ENCODE measurements around the gene GJB3.
"Not testable (repeated sequence)": the region's sequence is repeated elsewhere in the genome, so short reads cannot be mapped to it uniquely, and the experiment has no call there.

The GJB3 gene

GRCh38 chr1:34781071-34781843, at the start of gene GJB3:
Gene GJB3, plus strand, starts transcription at chr1:34781214. Its CDS starts 3,549 bp downstream, at chr1:34784763.
- no peak for DNase-seq (ENCODE audit: low read depth in 2 of 2)

- not testable (repeated sequence) for DNase-seq (ENCODE audit: low read depth in 2 of 2)
Observed at GRCh38 chr1:34732831-34733230, 48.2 kb upstream of the GJB3 start.

DNA sequence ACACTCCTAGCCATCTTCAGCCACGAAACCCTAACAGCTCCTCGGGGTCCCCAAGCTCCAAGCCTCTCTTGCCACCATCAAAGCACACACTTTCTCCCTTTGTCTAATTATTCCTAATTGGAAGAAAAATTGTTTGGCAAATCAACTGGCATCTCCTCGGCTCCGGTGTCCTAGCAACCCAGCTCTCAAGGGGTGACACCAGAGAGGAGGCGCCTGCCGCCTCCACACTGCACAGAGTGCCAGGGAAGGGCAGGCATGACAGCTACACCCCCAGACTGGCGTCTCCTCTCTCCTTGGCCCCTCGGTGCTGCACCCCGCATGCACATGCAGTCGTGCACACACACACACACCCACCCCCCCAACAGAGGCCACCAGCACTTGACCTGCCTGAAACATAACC, 44.3 kb upstream of the GJB3 start:
- DNase-seq (ENCODE audit: low read depth in 2 of 2), result no peak

- DNase-seq (ENCODE audit: low read depth in 2 of 2), result not testable (repeated sequence)
Observed at GRCh38 chr1:34737236-34737635, 43.8 kb upstream of the GJB3 start.

GRCh38 chr1:34739613-34740012, 41.4 kb upstream of the GJB3 start:
- no peak for DNase-seq (ENCODE audit: low read depth in 2 of 2)

DNA sequence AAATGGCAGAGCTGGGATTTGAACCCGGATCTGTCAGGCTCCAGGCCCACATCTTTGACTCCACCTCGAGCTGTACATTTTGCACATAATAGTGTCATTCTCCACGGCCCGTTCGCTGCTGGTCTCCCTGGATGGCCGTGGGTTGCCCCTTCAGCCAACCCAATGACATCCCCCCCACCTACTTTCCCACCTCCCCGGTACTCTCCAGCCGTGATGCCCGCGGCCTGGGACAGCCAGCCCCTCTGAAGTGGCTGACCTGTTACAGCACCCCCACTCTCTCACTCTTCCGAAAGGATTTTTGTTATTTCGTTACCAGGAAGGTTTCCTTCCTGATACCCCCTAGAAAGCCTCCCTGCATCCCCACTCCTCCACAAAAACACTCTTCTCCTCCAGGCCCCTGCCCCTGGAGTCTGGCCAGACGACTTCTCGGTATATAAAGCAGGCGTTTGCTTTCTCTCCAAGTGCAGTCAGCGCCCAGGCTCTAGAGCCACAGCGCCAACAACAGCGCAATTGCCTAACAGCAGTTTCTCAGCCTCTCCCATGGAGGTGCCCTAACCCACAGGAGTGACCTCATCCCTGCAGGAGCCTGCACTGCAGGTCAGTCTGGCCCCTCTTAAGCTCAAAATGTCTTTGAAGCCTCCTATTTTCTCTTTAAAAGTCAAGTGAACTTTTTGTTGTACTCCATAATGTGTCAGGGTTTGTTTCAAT, 40.7 kb upstream of the GJB3 start:
- DNase-seq (ENCODE audit: low read depth in 2 of 2), result no peak

GRCh38 chr1:34742667-34743270, 38.2 kb upstream of the GJB3 start:
- DNase-seq (ENCODE audit: low read depth in 2 of 2), result peak; percentile 4 to 9

DNA sequence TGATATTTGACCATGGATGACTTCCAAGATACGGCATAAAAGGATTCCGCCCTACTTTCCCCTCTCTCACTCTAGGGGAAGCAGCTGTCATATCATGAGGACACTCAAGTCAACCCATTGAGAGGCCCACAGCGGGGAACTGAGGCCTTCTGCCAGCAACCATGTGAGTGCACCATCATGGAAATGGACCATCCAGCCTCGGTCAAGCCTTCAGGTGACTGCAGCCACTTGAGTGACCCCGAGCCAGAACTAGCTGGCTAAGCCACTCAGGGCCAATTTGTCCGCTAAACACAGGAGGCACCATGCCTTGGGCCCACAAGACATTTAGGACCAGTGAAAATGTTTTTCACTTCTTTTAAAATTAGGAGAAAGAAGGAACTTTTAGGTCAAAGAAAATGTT, 37.2 kb upstream of the GJB3 start:
- DNase-seq (ENCODE audit: low read depth in 2 of 2), result no peak

DNA sequence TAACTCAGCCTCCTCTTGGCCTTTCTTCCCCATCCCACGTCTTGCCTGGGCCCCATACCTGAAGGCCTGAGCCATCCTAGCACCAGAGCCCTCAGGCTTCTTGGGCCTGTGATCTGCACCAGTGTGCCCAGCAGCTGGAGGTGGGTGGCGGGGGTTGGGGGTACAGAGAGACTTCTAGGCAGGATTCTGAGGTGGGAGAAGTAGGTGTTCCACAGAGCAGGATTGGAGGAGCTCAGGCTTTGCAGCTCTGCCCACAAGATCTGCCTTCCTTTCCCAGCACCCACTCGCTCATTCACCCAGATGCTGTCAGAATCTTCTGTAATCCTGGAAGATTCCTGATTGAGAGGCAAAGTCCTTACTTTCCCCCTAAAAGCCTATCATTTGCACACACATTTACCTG, 36.2 kb upstream of the GJB3 start:
- DNase-seq (ENCODE audit: low read depth in 2 of 2), result no peak

DNA sequence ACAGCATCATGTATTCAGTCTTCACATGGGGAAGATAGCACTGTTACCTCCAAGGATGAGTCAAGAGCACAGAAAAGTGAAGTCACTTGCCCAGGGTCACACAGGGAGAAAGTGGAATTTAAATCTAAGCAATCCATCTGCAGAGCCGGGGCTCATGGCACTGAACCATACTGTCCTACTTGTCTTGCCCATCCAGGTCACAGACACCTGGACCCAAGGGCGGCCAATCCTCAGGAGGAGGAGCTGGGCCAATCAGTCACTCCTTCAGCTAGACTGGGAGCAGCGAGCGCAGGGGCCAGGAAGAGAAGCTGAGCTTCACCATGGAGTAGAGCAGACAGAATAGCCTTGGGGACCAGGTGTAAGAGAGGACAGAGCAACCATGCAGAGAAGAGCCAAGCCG, 35.3 kb upstream of the GJB3 start:
- no peak for DNase-seq (ENCODE audit: low read depth in 2 of 2)

- no peak for DNase-seq (ENCODE audit: low read depth in 2 of 2)
Observed at GRCh38 chr1:34746101-34746500, 34.9 kb upstream of the GJB3 start.

DNA sequence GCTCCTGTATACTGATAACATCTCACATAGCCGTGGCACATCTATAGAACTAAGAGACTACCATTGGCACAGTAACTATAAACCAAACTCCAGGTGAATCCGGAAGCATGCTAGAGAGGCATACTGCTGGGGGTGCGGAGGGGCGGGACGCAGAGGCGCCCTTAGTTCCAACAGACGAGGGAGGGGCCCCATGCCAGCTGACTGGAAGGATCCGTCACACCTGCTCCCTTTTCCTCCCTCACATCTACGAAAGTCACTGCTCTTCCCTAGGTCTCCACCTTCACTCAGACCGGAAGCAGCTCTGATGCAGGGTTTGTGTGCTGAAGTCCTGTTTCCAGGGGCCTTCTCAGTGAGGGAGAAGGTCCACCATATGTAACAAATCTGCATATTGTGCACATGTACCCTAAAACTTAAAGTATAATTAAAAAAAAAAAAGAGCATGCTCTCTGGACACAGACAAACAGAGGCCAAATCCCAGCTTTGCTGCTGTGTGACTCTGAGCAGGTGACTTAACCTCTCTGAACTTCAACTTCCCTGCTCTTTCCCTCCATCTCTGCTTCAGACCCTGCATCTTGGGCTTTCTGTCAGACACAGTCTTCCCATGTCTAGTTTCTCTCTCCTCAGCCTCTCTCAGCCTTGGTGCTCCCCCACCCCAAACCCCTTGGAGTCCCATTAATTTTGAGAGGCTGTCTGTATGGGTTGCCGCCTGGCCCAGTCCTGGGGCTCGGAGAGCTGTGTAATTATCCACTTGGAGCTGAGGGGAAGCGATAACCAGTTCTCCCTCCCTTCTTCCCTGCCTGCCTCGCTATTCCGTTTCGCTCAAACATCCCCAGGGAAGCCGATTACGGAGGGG, 34.0 kb upstream of the GJB3 start:
- no peak for DNase-seq (ENCODE audit: low read depth in 2 of 2)

- DNase-seq (ENCODE audit: low read depth in 2 of 2), result no peak
Observed at GRCh38 chr1:34747638-34747941, 33.4 kb upstream of the GJB3 start.

- DNase-seq (ENCODE audit: low read depth in 2 of 2), result no peak
Observed at GRCh38 chr1:34749992-34750391, 31.0 kb upstream of the GJB3 start.

- no peak for DNase-seq (ENCODE audit: low read depth in 2 of 2)
Observed at GRCh38 chr1:34750610-34751009, 30.4 kb upstream of the GJB3 start.

DNA sequence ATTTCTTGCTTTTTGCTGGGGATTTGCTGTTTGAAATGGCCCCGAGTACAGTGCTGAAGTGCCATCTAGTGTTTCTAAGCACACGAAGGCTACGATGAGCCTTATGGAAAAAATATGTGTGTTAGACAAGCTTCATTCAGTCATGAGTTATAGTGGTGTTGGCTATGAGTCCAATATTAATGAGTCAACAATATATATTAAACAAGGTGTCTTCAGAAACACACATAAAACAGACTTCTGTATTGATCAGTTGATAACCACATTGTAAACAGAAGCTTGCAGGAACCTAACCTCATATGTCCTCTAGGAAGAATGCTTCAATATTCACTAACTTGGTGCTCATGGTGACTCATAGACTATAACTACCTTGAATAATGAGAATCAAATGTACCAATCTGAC, 27.9 kb upstream of the GJB3 start:
- no peak for DNase-seq (ENCODE audit: low read depth in 2 of 2)

DNA sequence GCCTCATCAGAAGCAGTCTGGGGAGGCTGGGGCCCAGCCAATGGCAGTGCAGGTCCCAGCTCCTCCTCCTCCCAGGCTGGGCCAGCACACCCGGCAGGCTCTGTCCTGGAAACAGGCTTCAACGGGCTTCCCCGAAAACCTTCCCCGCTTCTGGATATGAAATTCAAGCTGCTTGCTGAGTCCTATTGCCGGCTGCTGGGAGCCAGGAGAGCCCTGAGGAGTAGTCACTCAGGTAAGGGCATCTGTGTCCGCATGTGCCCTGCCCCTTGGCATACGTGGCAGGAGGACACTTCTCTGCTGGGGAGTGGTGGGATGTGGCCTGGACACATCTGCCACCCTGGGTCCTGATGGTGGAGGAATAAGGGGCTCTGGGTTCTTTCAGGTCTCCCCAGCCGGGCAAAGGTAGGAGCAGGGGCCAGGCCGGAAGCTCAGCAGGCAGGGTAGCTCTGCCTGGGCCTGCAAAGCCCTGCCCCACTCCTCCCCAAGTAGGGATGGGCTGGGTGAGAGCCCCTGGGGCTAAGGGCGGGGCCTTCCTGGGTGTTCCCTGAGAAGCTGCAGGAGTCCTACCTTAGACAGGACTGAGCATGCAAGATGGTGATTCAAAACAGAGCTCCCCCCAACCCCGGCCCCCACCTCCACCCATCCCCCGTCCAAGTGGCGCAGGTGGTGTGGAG, 25.9 kb upstream of the GJB3 start, which contains the start of gene GJB5:
Gene GJB5 (plus strand): TSS at position 84 of the 674 bp plus-strand sequence. CDS start 2,284 bp downstream, outside the sequence.
- no peak for DNase-seq (ENCODE audit: low read depth in 2 of 2)

GRCh38 chr1:34755961-34756360, 25.1 kb upstream of the GJB3 start:
- DNase-seq (ENCODE audit: low read depth in 2 of 2), result no peak

DNA sequence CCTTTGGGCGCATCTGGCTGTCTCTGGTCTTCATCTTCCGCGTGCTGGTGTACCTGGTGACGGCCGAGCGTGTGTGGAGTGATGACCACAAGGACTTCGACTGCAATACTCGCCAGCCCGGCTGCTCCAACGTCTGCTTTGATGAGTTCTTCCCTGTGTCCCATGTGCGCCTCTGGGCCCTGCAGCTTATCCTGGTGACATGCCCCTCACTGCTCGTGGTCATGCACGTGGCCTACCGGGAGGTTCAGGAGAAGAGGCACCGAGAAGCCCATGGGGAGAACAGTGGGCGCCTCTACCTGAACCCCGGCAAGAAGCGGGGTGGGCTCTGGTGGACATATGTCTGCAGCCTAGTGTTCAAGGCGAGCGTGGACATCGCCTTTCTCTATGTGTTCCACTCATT, 23.6 kb upstream of the GJB3 start:
- no peak for DNase-seq (ENCODE audit: low read depth in 2 of 2)

GRCh38 chr1:34758751-34759150, 22.3 kb upstream of the GJB3 start:
- DNase-seq (ENCODE audit: low read depth in 2 of 2), result no peak

All from fibroblast of skin of left biceps (primary cell).